Liver (tissue), 9 donors: ENCODE measurements around the gene CCND1. TPM values are rescaled to one million over a fixed set of nuclear protein-coding genes. Genes with fewer than 3 reads are reported as not detected.

Experiments used
- DNase-seq: peaks from one replicate; pipeline ENCODE4 v3.0.0-alpha.2; 2017; ENCODE audit warnings: low spot score
- H3K27ac ChIP-seq, 2 donors: one replicate each; pipeline ENCODE4 v1.7.0; 2013; ENCODE audit warnings: inconsistent platforms in 2 of 2, low read length in 2 of 2, control low read depth in 1 of 2, low read depth in 1 of 2, mild to moderate bottlenecking in 1 of 2
- H3K27me3 ChIP-seq, 4 donors: one replicate each; pipeline versions ENCODE4 v1.6.1 to v1.7.0; 2013; ENCODE audit warnings: low read length in 3 of 4, inconsistent platforms in 1 of 4, mild to moderate bottlenecking in 1 of 4, moderate library complexity in 1 of 4; ENCODE audit not compliant: control insufficient read depth in 4 of 4, insufficient read depth in 4 of 4
- H3K36me3 ChIP-seq, 4 donors: one replicate each; pipeline versions ENCODE4 v1.6.1 to v1.7.0; 2013; ENCODE audit warnings: low read length in 3 of 4, mild to moderate bottlenecking in 3 of 4, low read depth in 1 of 4, moderate library complexity in 1 of 4; ENCODE audit not compliant: control insufficient read depth in 4 of 4, insufficient read depth in 3 of 4
- H3K4me1 ChIP-seq, 4 donors: one replicate each; pipeline versions ENCODE4 v1.6.1 to v1.7.0; 2013; ENCODE audit warnings: low read length in 3 of 4, mild to moderate bottlenecking in 3 of 4, moderate library complexity in 1 of 4; ENCODE audit not compliant: control insufficient read depth in 4 of 4, insufficient read depth in 4 of 4
- H3K4me3 ChIP-seq, 3 donors: one replicate each; pipeline versions ENCODE4 v1.6.1 to v1.7.0; 2013; ENCODE audit warnings: low read length in 3 of 3, control low read depth in 1 of 3, low read depth in 1 of 3, mild to moderate bottlenecking in 1 of 3
- H3K9ac ChIP-seq, 2 donors: one replicate each; pipeline ENCODE4 v1.7.0; 2013; ENCODE audit warnings: low read length in 2 of 2, mild to moderate bottlenecking in 2 of 2, moderate library complexity in 2 of 2, control low read depth in 1 of 2, low read depth in 1 of 2
- H3K9me3 ChIP-seq, 4 donors: one replicate each; pipeline versions ENCODE4 v1.6.1 to v1.7.0; 2013; ENCODE audit warnings: low read length in 3 of 4; ENCODE audit not compliant: control insufficient read depth in 4 of 4
- EGR1 ChIP-seq, 2 donors: IDR thresholded peaks; 2 replicates each; pipeline ENCODE4 v1.6.1; 2016 to 2018; ENCODE audit warnings: antibody characterized with exemption in 2 of 2, low read depth in 2 of 2
- FOXA1 ChIP-seq: IDR thresholded peaks from 2 replicates; pipeline ENCODE4 v1.6.1; 2016; ENCODE audit warnings: antibody characterized with exemption
- FOXA2 ChIP-seq: IDR thresholded peaks from 2 replicates; pipeline ENCODE4 v1.6.1; 2016; ENCODE audit warnings: antibody characterized with exemption
- HNF4A ChIP-seq, 2 donors: conservative IDR thresholded peaks; 2 replicates each; pipeline ENCODE4 v1.6.1; 2016; ENCODE audit warnings: antibody characterized with exemption in 2 of 2, mild to moderate bottlenecking in 2 of 2
- HNF4G ChIP-seq: IDR thresholded peaks from 2 replicates; pipeline ENCODE4 v1.6.1; 2016; ENCODE audit warnings: antibody characterized with exemption
- JUND ChIP-seq, 2 donors: IDR thresholded peaks; 2 replicates each; pipeline ENCODE4 v1.6.1; 2016; ENCODE audit warnings: antibody characterized with exemption in 2 of 2
- NR2F2 ChIP-seq: IDR thresholded peaks from 2 replicates; pipeline ENCODE4 v1.6.1; 2016; ENCODE audit warnings: antibody characterized with exemption
- RXRA ChIP-seq, 2 donors: IDR thresholded peaks; 2 replicates each; pipeline ENCODE4 v1.6.1; 2017 to 2018; ENCODE audit warnings: antibody characterized with exemption in 2 of 2, mild to moderate bottlenecking in 1 of 2
- SP1 ChIP-seq: IDR thresholded peaks from 2 replicates; pipeline ENCODE4 v1.6.1; 2018; ENCODE audit warnings: antibody characterized with exemption, mild to moderate bottlenecking
- WGBS: extraction: QIAGEN DNeasy Blood & Tissue Kit; methylation state at CpG from one replicate; pipeline ENCODE4 v1.1.7; 2013; 5-methylcytosine and 5-hydroxymethylcytosine counted together
- polyA plus RNA-seq, 2 donors: library from polyadenylated mRNA; stranded (reverse) in 1 of 2; unstranded in 1 of 2; fragments of 200-250 nt in 1 of 2; fragments of >200 nt in 1 of 2; fragmentation: Nextera tagmentation in 1 of 2; extraction: Ambion mirVana in 1 of 2; gene quantifications; one replicate each; pipeline versions ENCODE4 v1.2.1 to v1.2.3, GENCODE V29; 2013 to 2015
- total RNA-seq, 2 donors: library from RNA; depleted of rRNA; stranded (reverse); fragments of >200 nt; gene quantifications; one replicate each; pipeline ENCODE4 v1.2.3, GENCODE V29; 2014
- TF ChIP-seq, protein P1 (sequence below): fragments of 150-350 bp; IDR thresholded peaks from 2 replicates; pipeline ENCODE4 v1.5.1; 2017; ENCODE audit warnings: improper control_type of control experiment, low read depth, low read length; ENCODE audit not compliant: missing input control
- TF ChIP-seq, protein P2 (sequence below): IDR thresholded peaks from 2 replicates; pipeline ENCODE4 v1.6.1; 2016; ENCODE audit warnings: antibody characterized with exemption
- donor health status: healthy.
- donor health status: healthy.
- donor health status: healthy.
- donor health status: healthy.
- donor health status: healthy.

The CCND1 gene
- total and polyA plus RNA-seq, 4 donors, result 28.9 to 100 (median 53.3) TPM

- TF ChIP-seq, protein P1, sequence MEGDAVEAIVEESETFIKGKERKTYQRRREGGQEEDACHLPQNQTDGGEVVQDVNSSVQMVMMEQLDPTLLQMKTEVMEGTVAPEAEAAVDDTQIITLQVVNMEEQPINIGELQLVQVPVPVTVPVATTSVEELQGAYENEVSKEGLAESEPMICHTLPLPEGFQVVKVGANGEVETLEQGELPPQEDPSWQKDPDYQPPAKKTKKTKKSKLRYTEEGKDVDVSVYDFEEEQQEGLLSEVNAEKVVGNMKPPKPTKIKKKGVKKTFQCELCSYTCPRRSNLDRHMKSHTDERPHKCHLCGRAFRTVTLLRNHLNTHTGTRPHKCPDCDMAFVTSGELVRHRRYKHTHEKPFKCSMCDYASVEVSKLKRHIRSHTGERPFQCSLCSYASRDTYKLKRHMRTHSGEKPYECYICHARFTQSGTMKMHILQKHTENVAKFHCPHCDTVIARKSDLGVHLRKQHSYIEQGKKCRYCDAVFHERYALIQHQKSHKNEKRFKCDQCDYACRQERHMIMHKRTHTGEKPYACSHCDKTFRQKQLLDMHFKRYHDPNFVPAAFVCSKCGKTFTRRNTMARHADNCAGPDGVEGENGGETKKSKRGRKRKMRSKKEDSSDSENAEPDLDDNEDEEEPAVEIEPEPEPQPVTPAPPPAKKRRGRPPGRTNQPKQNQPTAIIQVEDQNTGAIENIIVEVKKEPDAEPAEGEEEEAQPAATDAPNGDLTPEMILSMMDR, result no peak
- TF ChIP-seq HNF4G, result no peak
- no peak for TF ChIP-seq FOXA1
- TF ChIP-seq SP1, result no peak
- TF ChIP-seq NR2F2, result no peak
- TF ChIP-seq HNF4A (conservative IDR thresholded peaks at IDR 0.05), result no peak
These were observed 19.1 kb downstream of the CCND1 start (continued) for GRCh38 chr11:69660001-69660500.

DNA sequence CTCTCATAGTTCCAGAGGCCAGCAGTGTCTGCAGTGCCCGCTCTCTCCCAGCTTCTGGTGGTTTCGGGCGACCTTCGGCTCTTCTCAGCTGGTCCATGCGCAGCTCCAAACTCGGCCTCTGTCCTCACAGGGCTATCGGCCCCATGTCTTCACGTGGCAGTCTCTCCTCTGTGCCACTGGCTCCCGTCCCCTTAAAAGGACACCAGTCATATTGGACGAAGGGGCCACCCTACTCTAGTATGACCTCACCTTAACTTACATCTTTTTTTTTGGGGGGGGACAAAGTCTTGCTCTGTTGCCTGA lies 20.4 kb downstream of the CCND1 start:
- no peaks in the 10 kb centered on the region for H3K9me3 ChIP-seq
- no peaks in the 10 kb centered on the region for H3K4me1 ChIP-seq
- H3K9ac ChIP-seq, result no peak overlapping the region
- no peak overlapping the region for H3K27ac ChIP-seq
- no peak for DNase-seq
- TF ChIP-seq JUND (IDR thresholded peaks at IDR 0.05), result no peak
- no peak for TF ChIP-seq FOXA2
- TF ChIP-seq FOXA1, result no peak
- no peak for TF ChIP-seq RXRA (IDR thresholded peaks at IDR 0.05)
- no peaks in the 10 kb centered on the region for H3K27me3 ChIP-seq
- peaks cover 0 to 15% (median 0%) of the 10 kb centered on the region in 4 donors for H3K36me3 ChIP-seq
- no peak overlapping the region for H3K4me3 ChIP-seq
- WGBS, result 85% methylated on average over 10 of the region's 10 CpGs

- peaks cover 0 to 15% (median 0%) of the 10 kb centered on the region in 4 donors for H3K36me3 ChIP-seq
- DNase-seq, result no peak
These were observed 21.2 kb downstream of the CCND1 start for GRCh38 chr11:69662021-69662698.

More at GRCh38 chr11:69662021-69662698, 21.2 kb downstream of the CCND1 start:
- WGBS, result 87% methylated on average over 16 of the region's 16 CpGs
- no peak overlapping the region for H3K9ac ChIP-seq
- H3K27me3 ChIP-seq, result no peaks in the 10 kb centered on the region
- no peaks in the 10 kb centered on the region for H3K4me1 ChIP-seq
- no peaks in the 10 kb centered on the region for H3K9me3 ChIP-seq
- no peak overlapping the region for H3K27ac ChIP-seq
- no peak overlapping the region for H3K4me3 ChIP-seq
- TF ChIP-seq, protein P1, result peak; percentile 9
- TF ChIP-seq, protein P2, sequence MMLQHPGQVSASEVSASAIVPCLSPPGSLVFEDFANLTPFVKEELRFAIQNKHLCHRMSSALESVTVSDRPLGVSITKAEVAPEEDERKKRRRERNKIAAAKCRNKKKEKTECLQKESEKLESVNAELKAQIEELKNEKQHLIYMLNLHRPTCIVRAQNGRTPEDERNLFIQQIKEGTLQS, result no peak
- no peak for TF ChIP-seq EGR1 (IDR thresholded peaks at IDR 0.05; ENCODE audit: low read depth in 2 of 2)
